CD4-positive, alpha-beta T cell treated with Interleukin-6 at 100 ng/mL for 8 hours (primary cell): Measurements from ENCODE around the gene MEGF10.

Experiments used
- DNase-seq: peaks from one replicate; pipeline ENCODE4 v3.0.0-alpha.2; 2020; ENCODE audit warnings: mixed read lengths, low spot score

MEGF10 gene

DNA sequence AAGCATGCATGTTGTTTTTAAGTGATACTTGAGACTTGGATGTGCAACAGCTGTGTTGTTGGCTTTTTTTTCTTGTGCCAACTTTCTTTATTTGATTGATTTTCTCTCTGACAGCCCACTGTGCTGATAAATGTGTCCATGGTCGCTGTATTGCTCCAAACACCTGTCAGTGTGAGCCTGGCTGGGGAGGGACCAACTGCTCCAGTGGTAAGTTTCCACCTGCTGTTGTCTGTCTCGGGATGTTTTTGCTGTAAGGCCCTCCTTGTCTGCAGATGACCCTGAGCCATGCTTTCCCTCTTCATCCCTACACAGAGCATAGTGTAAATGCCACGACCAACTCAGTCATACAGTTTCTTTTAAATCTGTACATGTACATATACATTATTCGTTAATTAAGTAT is 79.2 kb downstream of the MEGF10 start:
- no peak for DNase-seq

DNA sequence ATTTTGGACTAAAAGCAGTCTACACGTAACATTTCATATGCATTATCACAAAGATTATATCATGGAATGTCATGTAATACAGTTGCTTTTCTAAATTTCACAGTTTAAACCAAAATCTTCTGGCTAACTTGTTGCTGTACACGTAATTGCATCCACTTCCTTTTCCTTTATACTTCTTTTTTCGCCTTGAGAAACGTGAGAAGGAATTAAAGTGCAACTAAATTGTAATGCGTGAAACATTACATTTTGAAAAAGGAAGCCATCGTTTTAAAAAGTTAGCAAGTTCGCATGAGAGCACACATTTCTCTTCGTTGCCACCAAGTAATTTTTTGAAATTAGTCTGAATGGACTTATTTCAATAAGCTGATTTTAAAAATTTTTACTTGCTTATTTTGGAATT is 80.0 kb downstream of the MEGF10 start:
- DNase-seq = no peak

DNA sequence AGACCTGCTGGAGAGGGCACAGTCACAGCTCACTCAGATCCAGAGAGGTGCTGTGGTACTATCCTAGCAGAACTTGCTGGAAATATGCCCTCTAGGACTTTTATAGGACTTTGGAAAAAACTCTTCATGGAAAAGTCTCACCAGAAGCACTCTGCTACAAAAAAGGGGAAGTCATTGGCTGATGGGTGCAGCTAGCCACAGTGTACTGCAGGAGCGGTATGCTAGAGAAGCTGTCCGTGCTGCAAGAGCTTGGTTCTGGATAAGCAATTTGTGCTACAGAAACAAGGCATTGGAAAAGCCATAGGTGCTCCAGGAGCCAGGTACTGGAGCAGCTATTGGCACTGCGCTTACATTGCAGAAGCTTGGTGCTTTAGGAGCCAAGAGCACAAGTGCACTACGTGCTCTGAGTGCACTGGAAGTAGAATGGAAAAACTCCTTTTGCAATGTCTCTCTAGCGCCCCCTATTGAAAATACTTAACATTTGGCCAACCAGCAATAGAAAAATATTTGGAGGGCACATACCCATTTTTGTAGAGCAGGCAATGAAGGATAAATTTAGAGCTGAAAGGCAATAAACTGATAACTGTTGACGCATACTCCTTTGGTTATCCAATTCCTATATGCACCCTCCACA is 83.4 kb downstream of the MEGF10 start:
- DNase-seq = no peak

DNA sequence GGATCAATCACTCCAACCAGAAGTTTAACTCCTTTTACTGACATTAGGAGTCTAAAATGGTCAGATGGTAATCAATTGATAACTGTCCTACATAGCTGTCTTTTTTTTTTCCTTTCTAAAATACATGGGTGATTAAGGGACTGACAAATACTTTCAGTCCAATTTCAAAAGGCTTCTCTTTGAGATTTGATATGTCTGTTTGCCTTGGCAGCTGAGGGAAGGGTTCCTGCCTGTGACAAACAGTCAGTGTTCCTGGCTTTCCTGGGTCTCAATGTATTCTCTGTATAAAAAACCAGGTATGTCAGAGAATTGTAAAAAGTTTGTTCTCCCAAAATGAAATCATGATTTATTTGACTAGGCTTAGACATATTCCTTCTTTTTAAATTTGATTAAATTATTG is 84.5 kb downstream of the MEGF10 start:
- no peak for DNase-seq

DNA sequence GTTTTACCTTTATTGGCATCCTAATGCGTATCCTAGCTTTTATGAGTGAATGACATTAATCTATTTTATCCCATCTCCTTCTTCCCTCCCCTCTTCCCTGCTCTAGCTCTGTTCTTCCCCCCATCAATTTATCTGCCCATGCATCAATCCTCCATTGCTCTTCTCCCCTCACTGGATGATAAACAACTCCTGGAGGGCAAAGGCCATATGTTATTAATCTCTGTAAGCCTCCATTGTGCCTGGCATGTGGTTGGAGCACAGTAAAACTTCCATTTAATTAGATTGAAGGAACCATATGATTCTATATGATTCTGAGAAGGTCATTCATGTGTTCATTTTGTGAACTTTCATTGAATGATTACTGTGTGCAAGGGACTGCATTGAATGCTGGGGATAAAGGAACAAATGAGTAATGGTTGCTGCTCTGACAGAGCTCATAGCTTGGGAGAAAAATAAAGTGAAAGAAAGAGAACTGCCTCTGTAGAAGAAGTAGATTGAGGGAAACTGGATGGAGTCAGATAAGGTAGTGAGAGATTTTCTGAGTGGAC is 85.0 kb downstream of the MEGF10 start:
- DNase-seq = no peak

DNA sequence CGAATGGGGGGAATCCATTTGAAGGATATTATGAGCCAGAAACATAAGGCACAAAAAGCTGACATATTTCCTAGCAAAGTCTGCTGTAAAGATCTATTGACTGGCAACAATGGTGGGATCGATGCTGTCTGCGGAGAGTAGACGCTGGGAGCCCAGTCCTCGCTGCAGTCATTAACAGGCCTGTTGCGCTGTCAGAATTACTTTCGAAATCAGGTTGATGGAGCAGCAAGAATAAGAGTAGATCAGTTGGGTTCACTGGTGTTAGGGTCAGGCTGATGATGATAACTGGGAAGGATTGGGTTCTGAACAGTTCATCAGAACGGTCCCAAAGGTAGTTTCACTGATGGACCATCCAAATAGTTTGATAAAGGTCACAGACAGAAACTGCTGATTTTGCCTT is 87.1 kb downstream of the MEGF10 start:
- DNase-seq = no peak

DNA sequence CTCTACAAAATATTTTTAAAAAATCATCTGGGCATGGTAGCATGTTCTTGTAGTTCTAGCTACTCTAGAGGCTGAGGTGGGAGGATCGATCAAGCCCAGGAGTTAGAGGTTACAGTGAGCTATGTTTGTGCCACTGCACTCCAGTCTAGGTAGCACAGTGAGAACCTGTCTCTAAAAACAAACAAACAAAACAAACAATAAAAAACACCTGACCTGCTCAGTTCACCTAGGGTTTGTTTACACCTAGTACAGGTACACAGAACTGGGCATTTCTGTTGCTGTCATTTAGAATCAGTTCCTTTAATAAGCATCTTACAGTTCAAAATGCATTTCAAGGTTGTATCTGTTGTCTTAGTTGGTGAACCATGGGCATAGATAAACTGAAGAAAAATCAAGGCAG is 95.3 kb downstream of the MEGF10 start:
- no peak for DNase-seq

DNA sequence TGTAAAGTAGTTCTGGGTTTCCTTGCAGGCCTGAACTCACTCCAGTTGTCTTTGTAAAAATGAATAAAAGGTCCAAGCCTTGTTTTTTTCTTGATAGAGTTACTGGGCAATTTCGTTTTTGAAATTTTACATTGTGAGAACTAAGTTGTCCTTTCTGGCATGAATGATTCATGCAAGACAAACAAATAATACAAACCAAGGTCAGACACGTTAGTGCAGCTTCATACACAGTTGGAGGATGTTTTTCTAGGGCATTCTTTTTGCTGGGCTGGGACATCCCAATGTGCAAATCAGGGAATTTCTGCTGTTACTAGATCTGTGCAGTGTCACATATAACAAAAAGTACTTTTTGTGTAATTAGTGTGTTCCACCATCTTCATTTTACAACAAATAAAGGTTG is 96.0 kb downstream of the MEGF10 start:
- no peak for DNase-seq

DNA sequence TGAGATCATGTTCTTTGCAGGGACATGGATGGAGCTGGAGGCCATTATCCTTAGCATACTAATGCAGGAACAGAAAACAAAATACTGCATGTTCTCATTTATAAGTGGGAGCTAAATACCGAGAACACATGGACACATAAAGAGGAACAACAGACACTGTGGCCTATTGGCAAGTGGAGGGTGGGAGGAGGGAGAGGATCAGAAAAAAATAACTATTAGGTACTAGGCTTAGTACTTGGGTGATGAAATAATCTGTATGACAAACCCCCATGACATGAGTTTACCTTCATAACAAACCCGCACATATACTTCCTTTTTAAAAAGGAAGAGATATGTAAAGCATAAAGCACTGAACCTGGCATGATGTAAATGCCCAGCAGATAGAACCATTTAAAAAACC is 99.0 kb downstream of the MEGF10 start:
- no peak for DNase-seq

DNA sequence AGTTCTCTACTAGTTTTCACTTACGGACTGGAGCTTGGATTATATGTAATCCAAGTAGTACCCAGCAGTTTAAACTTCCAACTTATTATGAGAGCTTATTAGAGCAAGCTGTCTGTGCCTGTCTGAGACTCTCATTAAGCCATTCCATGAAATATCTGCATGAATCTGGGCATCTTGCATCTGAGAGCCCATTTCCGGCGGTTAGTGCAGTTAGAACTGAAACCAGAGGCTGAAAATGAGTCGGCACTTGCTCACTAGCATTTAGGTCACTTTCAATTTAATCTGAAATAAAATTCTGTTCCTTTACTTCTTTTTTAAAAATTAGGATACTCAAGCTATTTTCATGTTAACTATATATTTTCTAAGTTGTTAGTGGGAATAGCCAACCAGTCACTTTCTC is 102.2 kb downstream of the MEGF10 start:
- no peak for DNase-seq

DNA sequence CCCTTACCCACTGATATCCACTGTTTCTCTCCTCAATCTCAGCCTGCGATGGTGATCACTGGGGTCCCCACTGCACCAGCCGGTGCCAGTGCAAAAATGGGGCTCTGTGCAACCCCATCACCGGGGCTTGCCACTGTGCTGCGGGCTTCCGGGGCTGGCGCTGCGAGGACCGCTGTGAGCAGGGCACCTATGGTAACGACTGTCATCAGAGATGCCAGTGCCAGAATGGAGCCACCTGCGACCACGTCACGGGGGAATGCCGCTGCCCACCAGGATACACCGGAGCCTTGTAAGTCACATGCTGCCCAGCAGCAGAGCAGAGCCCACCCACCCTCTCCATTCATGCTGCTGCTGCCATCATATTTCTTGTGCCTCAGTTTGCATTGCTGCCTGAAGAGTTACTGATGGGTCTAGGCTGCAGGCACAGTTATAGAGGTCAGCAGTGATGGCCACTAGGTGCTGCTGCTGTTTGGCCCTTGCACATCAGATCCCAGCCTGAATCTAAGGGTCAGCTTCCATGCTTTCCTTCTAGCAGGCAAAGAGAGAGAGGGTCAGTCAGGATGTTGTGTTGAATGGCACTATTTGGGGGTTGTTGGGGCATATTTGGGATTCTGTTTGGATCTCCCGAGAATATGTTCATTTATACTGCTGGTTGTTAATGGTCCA is 106.0 kb downstream of the MEGF10 start:
- no peak for DNase-seq

DNA sequence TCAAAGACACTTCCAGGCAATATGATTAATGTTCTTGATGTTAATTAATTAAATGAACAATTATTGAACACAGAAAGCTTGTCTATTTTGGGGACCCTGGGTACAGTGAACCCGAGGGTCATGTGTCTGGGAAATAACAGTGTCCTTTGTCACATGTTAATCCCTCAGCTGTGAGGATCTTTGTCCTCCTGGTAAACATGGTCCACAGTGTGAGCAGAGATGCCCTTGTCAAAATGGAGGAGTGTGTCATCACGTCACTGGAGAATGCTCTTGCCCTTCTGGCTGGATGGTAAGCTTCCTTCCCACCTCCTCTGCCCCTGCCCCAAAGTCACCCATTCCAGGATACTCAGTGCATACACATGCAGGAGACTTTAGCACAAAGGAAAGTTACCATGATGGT is 107.9 kb downstream of the MEGF10 start:
- DNase-seq = no peak

DNA sequence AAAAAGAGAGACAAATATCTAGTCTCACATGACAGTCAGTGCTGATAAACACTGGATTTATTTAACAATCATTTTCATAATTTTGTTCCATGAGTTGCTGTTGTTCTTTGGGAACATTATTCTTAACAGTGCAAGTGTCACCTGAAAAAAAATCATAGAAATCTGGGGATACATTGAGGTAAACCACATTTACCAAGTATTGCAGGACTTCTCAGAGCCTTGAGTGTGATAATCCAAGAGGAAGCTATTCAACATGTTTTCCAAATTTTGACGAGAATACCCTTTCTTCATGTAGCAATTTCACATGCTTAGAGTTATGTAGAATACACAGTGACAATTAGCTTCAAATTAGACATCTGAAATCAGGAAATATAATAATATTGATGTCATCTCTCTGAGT is 108.5 kb downstream of the MEGF10 start:
- no peak for DNase-seq

DNA sequence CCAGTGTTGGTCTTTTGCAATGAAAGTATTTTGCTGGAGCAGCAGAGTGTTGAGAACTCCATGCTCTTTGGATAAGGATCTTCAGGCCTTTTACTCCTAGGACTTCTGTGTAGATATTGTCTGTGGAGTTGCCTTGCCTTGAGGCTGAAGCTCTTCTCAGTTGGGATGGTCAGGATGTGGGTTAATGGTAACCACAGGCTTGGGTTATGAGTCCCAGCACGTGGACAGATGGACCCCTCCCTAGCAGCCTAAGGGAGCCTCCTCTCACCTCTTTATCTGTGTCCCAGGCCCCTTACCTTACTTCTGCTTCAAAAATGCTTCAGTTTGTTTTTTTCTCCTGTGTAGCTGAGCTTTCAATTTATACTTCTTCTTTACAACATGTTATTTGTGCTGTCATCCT is 109.9 kb downstream of the MEGF10 start:
- no peak for DNase-seq

DNA sequence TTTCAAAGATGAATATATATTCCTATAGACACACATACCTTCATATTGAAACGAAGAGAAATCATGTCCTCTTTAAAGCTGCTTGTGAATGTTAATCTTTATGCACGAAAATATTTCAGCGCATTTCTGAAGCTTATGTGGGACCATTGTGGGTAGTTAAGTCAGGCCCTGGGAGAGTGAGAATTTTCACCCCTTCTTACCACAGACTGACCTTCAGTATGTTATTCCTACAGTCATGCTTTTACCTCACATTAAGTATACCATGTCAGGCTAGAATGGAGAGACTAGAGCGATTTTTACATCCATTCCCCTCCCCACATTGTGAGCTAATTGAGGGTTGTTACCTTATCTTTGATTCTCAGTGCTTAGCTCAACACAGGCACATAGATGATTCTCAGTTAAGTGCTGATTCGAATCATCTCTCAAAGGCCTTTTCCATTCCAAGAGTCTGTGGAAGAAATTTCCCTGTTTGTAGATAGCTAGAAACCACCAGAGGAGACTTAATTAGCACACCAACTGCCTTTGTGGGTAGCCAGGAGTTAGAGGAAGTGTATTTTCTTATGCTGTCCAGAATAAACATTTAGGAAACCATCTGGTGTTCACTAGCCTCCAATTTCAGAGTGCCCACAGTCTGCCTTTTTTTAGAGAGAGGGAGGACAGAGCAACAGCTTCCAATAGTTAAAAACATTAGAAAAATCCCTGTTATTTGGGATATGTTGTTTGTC is 110.5 kb downstream of the MEGF10 start:
- DNase-seq = no peak

DNA sequence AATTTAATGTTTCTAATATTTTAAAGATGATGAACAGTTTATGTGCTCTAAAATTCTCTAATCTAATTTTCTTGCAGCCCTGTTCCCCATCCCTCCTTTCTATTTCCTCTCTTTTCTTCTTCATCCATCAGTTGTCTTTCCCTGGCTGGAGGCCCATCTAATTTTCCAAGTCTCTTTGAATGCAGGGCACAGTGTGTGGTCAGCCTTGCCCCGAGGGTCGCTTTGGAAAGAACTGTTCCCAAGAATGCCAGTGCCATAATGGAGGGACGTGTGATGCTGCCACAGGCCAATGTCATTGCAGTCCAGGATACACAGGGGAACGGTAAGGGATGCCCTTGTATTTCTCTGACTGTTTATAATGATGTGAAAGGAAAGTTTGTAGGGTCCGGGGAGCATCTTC is 111.8 kb downstream of the MEGF10 start:
- no peak for DNase-seq

DNA sequence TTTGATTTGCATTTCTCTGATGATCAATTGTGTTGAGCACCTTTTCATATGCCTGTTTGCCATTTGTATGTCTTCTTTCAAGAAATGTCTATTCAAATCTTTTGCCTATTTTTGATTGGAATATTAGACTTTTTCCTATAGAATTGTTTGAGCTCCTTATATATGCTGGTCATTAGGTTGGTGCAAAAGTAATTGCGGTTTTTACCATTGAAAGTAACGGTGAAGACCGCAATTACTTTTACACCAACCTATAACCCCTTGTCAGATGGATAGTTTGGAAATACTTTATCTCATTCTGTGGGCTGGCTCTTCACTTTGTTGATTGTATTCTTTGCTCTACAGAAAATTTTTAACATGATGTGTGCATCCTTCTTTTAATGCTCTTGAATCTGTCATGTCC is 113.6 kb downstream of the MEGF10 start:
- DNase-seq = no peak

DNA sequence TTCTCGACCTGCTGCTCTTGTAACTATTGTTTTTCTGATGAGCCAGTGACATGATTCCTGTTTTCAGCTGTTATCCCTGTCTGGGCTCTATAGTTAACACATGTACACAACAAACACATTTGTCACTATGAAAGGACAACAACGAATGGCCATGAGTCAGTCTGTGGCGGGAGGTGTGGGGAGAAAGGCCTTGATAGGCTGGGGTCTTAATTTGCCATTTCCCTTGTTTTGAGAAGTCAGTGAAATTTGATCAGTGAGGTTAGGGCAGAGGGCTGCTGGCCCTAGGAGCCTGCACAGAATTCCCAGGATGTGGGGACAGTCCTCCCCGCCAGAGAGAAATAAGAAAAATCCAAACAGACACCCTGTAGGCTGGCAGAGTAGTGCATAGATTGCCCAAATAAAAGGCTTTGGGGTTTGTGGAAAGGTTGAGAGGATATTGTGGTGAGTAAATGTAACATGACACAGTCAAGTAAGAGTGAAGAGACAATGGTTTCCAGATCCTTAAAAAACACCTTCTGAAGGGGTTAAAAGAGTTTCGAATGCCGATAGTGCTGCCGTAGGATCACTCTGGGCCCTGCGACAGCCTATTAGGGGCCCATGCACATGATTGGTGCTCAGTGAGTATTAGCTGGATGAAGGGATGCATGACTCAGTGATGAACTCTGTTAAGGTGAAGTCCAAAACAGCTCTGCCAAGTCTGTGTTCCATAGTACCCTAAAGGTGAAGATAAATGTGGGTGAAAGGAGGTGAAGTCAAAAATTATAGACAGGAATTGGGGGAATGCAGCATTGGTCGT is 115.9 kb downstream of the MEGF10 start:
- DNase-seq = no peak

DNA sequence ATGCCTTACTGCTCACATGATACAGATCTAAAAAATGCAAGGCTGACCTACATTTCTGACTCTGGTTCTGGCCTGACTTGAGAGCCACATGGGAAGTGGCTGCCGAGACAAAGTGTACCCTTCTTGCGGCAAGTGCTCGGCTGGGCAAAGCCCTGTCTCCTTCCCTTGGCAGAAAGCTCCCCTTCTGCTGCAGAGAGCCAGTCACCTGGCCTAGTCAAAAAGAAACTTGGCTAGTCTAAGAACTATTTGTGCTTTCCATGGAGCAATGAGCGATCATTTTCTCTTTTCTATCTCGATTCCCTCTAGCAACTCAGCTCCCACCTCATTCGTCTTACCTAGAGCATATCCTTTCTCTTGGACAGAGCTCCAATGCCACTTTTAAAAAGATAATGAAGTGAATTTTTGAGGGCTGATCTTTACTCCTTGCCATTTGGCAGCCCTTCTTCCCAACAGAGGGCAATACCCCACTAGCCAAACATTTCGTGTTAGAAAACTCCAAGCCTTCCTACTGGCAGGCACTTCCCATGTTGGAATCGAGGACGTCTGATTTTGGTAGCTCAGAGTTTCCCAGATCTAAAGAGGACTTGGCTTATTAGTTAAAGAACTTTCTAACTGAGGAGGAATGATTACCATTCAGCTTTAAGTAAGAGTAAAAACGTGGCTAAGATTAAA is 118.8 kb downstream of the MEGF10 start:
- DNase-seq = no peak

DNA sequence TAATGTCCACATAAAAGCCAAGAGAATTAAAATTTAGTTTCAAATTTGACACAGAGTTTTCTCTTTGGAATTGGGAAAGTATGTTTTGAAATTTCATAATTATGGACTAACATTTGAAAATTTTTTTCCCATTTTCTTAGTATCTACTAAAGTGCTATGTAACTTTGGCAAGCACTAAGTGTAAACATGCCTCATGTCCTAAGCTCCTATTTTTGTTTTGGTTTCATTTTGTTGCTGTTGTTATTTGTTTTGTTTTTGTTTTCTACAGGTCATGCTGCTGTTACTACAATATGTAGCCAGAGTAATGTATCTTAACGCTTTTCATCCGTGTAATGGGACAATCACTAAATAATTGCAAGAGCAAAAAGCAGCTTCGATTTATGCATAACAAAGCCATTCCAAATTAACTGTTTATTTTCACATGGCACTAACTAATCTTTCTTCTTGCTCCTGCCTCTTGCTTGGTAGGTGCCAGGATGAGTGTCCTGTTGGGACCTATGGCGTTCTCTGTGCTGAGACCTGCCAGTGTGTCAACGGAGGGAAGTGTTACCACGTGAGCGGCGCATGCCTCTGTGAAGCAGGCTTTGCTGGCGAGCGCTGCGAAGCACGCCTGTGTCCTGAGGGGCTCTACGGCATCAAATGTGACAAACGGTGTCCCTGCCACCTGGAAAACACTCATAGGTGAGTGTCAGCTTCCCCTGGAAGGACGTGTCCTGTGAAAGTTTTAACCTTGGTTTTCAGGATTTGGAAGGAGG is 119.5 kb downstream of the MEGF10 start:
- DNase-seq = no peak

DNA sequence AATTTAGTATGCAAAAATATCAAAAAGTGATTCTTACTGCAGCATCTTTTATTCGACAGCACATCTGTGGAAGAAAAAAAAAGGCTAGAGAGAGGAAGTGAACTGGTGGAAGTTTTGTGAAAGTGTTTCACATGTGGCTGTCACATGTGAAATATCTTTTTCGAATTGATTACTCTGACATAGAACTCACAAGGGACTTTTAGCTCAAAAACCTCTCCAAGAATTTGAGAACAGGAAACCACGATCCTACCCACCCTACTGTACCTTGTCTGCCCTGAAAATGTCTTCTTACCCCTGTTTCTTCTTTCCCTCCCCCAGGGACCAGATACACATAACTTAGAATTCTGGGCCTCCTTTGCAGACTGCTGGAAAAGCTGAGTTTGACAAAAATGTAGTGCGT is 120.4 kb downstream of the MEGF10 start:
- no peak for DNase-seq
